ENCODE results near the gene SND1. TPM values are rescaled to one million over a fixed set of nuclear protein-coding genes. Genes with fewer than 3 reads are reported as not detected.

SND1 gene
- polyA plus RNA-seq, 3 donors: 46.5 to 97.3 (median 79.8) TPM

DNA sequence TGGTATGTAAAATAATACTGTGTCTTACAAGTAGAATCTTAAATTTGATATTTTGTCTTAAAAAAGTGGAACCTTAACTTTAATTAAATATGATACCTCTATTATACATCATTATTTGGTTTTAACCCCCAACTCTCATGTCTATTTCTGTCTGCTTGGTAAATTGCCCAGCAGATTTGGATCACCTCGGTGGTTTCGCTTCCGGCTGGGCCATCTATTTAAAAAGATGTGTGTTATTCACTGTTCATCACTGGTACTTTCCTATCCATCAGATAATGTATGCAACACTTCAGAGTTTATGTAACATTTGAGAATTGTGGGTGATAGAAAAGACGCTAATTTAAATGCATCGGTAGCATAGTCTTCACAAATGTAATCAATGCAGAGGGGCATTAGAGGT, 119.7 kb downstream of the SND1 start:
- DNase-seq: no peak
- Mint-ChIP-seq H3K27ac (peak overlapping the region in 1 of 7 donors; percentile 27), H3K36me3 (peaks cover 15 to 20% of the 10 kb centered on the region in 2 donors), H3K4me1 (peaks cover 6% of the 10 kb centered on the region), H3K27me3 (ENCODE audit: low read depth in 3 of 3) (no peaks in the 10 kb centered on the region), H3K4me3 (no peak overlapping the region), H3K9me3 (no peaks in the 10 kb centered on the region)
- H3K9me3 ChIP-seq (replicated peaks in 1 of 2; ENCODE audit: control insufficient read depth in 1 of 2, insufficient read depth in 1 of 2, low read length in 2 of 2): no peaks in the 10 kb centered on the region
- intact Hi-C loops (cut with micrococcal nuclease): no loop called here
- no peak overlapping the region for H3K4me2 ChIP-seq (replicated peaks; ENCODE audit: extremely low read depth, low read length, poor library complexity, severe bottlenecking)
- H3K27me3 ChIP-seq (ENCODE audit: control insufficient read depth in 2 of 2, insufficient read depth in 2 of 2, low read length in 2 of 2): no peaks in the 10 kb centered on the region
- H3K9ac ChIP-seq (ENCODE audit: insufficient read depth, low read length, poor library complexity, severe bottlenecking): no peak overlapping the region
- no peak overlapping the region for H2AFZ ChIP-seq (ENCODE audit: insufficient read depth, low read depth, low read length, poor library complexity, severe bottlenecking)
- H4K20me1 ChIP-seq (ENCODE audit: insufficient read depth, low read length): peaks cover 40% of the 10 kb centered on the region
- no peak overlapping the region for H3K4me3 ChIP-seq (replicated peaks in 1 of 3; ENCODE audit: low read depth in 2 of 3, low read length in 3 of 3)
- TF ChIP-seq, protein P1, sequence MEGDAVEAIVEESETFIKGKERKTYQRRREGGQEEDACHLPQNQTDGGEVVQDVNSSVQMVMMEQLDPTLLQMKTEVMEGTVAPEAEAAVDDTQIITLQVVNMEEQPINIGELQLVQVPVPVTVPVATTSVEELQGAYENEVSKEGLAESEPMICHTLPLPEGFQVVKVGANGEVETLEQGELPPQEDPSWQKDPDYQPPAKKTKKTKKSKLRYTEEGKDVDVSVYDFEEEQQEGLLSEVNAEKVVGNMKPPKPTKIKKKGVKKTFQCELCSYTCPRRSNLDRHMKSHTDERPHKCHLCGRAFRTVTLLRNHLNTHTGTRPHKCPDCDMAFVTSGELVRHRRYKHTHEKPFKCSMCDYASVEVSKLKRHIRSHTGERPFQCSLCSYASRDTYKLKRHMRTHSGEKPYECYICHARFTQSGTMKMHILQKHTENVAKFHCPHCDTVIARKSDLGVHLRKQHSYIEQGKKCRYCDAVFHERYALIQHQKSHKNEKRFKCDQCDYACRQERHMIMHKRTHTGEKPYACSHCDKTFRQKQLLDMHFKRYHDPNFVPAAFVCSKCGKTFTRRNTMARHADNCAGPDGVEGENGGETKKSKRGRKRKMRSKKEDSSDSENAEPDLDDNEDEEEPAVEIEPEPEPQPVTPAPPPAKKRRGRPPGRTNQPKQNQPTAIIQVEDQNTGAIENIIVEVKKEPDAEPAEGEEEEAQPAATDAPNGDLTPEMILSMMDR (IDR thresholded peaks at IDR 0.05): no peak
- H3K27ac ChIP-seq (ENCODE audit: low read depth in 1 of 2, low read length in 2 of 2): no peak overlapping the region
- H3K36me3 ChIP-seq (replicated peaks in 1 of 2; ENCODE audit: control insufficient read depth in 1 of 2, insufficient read depth in 2 of 2, low read length in 2 of 2): peaks cover 0 to 13% of the 10 kb centered on the region in 2 donors
- peaks cover 54% of the 10 kb centered on the region for H3K79me2 ChIP-seq (ENCODE audit: insufficient read depth, low read length)
- H3K4me1 ChIP-seq (ENCODE audit: control insufficient read depth in 1 of 2, insufficient read depth in 2 of 2, low read length in 2 of 2): peaks cover 5% of the 10 kb centered on the region in 2 donors
- no CpG with 5 or more reads among the region's 5 CpGs for WGBS (ENCODE audit: insufficient coverage)

DNA sequence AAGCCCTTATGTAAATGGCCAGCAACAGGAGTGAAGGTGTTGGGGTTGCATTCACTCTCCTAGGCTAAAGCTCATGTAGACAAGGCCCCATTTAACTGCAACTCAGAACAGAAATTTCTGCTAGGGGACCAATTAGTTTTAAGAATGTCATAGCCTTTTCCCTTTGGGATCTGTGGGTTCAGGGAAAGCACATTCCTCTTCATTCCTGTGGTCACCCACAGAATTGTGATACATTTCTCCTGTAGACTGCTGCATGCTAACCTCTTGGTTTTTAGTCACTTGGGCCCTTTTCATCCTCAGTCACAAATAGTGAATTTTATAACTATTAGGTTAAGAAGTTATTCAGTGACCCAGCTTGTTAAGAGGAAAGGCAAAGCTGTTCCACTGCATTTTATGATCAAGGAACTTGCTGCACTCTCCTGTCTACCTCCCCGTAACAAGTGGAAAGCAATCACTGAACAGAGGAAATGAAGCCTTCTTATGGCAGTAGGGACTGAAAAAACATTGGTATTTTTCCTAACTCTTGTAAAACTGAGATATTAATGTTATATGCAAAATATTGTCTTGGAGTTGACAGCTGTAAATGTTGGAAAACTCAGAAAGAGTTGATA, 124.9 kb downstream of the SND1 start:
- H3K27me3 ChIP-seq (ENCODE audit: control insufficient read depth in 2 of 2, insufficient read depth in 2 of 2, low read length in 2 of 2): no peaks in the 10 kb centered on the region
- peaks cover 0 to 4% of the 10 kb centered on the region in 2 donors for H3K36me3 ChIP-seq (replicated peaks in 1 of 2; ENCODE audit: control insufficient read depth in 1 of 2, insufficient read depth in 2 of 2, low read length in 2 of 2)
- peaks cover 19 to 23% of the 10 kb centered on the region in 2 donors for H3K4me1 ChIP-seq (ENCODE audit: control insufficient read depth in 1 of 2, insufficient read depth in 2 of 2, low read length in 2 of 2)
- H3K4me3 ChIP-seq (replicated peaks in 1 of 3; ENCODE audit: low read depth in 2 of 3, low read length in 3 of 3): no peak overlapping the region
- peaks cover 61% of the 10 kb centered on the region for H3K79me2 ChIP-seq (ENCODE audit: insufficient read depth, low read length)
- no peak overlapping the region for H3K4me2 ChIP-seq (replicated peaks; ENCODE audit: extremely low read depth, low read length, poor library complexity, severe bottlenecking)
- peaks cover 30% of the 10 kb centered on the region for H3K4me1 Mint-ChIP-seq
- H3K9me3 ChIP-seq (replicated peaks in 1 of 2; ENCODE audit: control insufficient read depth in 1 of 2, insufficient read depth in 1 of 2, low read length in 2 of 2): no peaks in the 10 kb centered on the region
- H3K27me3 Mint-ChIP-seq (ENCODE audit: low read depth in 3 of 3): no peaks in the 10 kb centered on the region
- H3K9ac ChIP-seq (ENCODE audit: insufficient read depth, low read length, poor library complexity, severe bottlenecking): no peak overlapping the region
- peaks cover 8 to 15% of the 10 kb centered on the region in 2 donors for H3K36me3 Mint-ChIP-seq
- TF ChIP-seq, protein P1 (IDR thresholded peaks at IDR 0.05): no peak
- H3K4me3 Mint-ChIP-seq: no peak overlapping the region
- intact Hi-C loops (cut with micrococcal nuclease): no loop called here
- peaks cover 23% of the 10 kb centered on the region for H4K20me1 ChIP-seq (ENCODE audit: insufficient read depth, low read length)
- H3K27ac ChIP-seq (ENCODE audit: low read depth in 1 of 2, low read length in 2 of 2): no peak overlapping the region
- no peak overlapping the region for H3K27ac Mint-ChIP-seq
- no peak overlapping the region for H2AFZ ChIP-seq (ENCODE audit: insufficient read depth, low read depth, low read length, poor library complexity, severe bottlenecking)
- no CpG with 5 or more reads among the region's 1 CpG for WGBS (ENCODE audit: insufficient coverage)
- H3K9me3 Mint-ChIP-seq: no peaks in the 10 kb centered on the region
- DNase-seq: no peak

Data from CD14-positive monocyte (primary cell).